HUES6 (cell line): ENCODE results near the gene CHD5.

Source experiments
- H3K27ac ChIP-seq: 2 replicates; pipeline ENCODE4 v1.7.0; 2013; ENCODE audit warnings: low read depth, mild to moderate bottlenecking, low read length, inconsistent platforms
- H3K27me3 ChIP-seq: 2 replicates; pipeline ENCODE4 v1.6.1; 2013; ENCODE audit warnings: low read length; ENCODE audit not compliant: control insufficient read depth, insufficient read depth
- H3K36me3 ChIP-seq: 2 replicates; pipeline ENCODE4 v1.6.1; 2013; ENCODE audit warnings: low read length; ENCODE audit not compliant: control insufficient read depth, insufficient read depth
- H3K4me1 ChIP-seq: 2 replicates; pipeline ENCODE4 v1.6.1; 2013; ENCODE audit warnings: low read length; ENCODE audit not compliant: control insufficient read depth, insufficient read depth
- H3K4me3 ChIP-seq: 2 replicates; pipeline ENCODE4 v1.5.1; 2013; ENCODE audit warnings: low read depth, low read length
- H3K9ac ChIP-seq: one replicate; pipeline ENCODE4 v1.6.1; 2013; ENCODE audit warnings: mild to moderate bottlenecking, low read length
- H3K9me3 ChIP-seq: 2 replicates; pipeline ENCODE4 v1.6.1; 2013; ENCODE audit warnings: low read depth, low read length; ENCODE audit not compliant: control insufficient read depth, insufficient read depth

CHD5 gene

GRCh38 chr1:6088956-6089355 is 91.2 kb downstream of the CHD5 start:
- no peaks in the 10 kb centered on the region for H3K36me3 ChIP-seq
- H3K4me3 ChIP-seq = no peak overlapping the region
- H3K27me3 ChIP-seq = no peaks in the 10 kb centered on the region
- H3K9me3 ChIP-seq = no peaks in the 10 kb centered on the region
- H3K27ac ChIP-seq = no peak overlapping the region
- H3K9ac ChIP-seq = no peak overlapping the region
- H3K4me1 ChIP-seq = peaks cover 3% of the 10 kb centered on the region; the same call in 1 of the 2 replicates

DNA sequence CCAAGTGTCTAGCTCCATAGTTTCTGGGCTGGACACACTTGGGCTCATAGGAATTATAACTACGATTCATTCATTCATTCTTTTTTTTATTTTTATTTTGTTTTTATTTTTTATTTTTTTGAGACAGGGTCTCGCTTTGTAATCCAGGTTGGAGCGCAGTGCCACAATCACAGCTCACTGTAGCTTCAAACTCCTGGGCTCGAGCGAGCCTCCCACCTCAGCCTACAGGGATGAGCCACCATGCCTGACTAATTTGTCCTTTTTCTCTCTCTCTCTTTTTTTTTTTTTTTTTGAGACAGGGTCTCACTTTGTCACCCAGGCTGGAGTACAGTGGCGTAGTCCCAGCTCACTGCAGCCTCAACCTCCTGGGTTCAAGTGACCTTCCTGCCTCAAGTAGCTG is 92.2 kb downstream of the CHD5 start:
- H3K27me3 ChIP-seq = no peaks in the 10 kb centered on the region
- H3K4me1 ChIP-seq = peaks cover 6% of the 10 kb centered on the region; the same call in 1 of the 2 replicates
- H3K4me3 ChIP-seq = no peak overlapping the region
- H3K9ac ChIP-seq = no peak overlapping the region
- no peak overlapping the region for H3K27ac ChIP-seq
- H3K9me3 ChIP-seq = no peaks in the 10 kb centered on the region
- H3K36me3 ChIP-seq = no peaks in the 10 kb centered on the region

- no peaks in the 10 kb centered on the region for H3K36me3 ChIP-seq
- peaks cover 6% of the 10 kb centered on the region; the same call in 1 of the 2 replicates for H3K4me1 ChIP-seq
- H3K9ac ChIP-seq = no peak overlapping the region
- H3K9me3 ChIP-seq = no peaks in the 10 kb centered on the region
- no peaks in the 10 kb centered on the region for H3K27me3 ChIP-seq
- H3K4me3 ChIP-seq = no peak overlapping the region
- no peak overlapping the region for H3K27ac ChIP-seq
These were observed 92.7 kb downstream of the CHD5 start for GRCh38 chr1:6087377-6087772.

GRCh38 chr1:6086762-6087376 is 93.3 kb downstream of the CHD5 start:
- H3K9ac ChIP-seq = no peak overlapping the region
- H3K9me3 ChIP-seq = no peaks in the 10 kb centered on the region
- H3K27me3 ChIP-seq = no peaks in the 10 kb centered on the region

GRCh38 chr1:6086358-6086757 is 93.8 kb downstream of the CHD5 start:
- Histone ChIP-seq H3K27me3 (no peaks in the 10 kb centered on the region), H3K9ac (no peak overlapping the region), H3K36me3 (no peaks in the 10 kb centered on the region), H3K4me1 (peaks cover 6% of the 10 kb centered on the region; the same call in 1 of the 2 replicates), H3K9me3 (no peaks in the 10 kb centered on the region), H3K27ac (no peak overlapping the region), H3K4me3 (no peak overlapping the region)

More at GRCh38 chr1:6086762-6087376, 93.3 kb downstream of the CHD5 start:
- Histone ChIP-seq H3K27ac (no peak overlapping the region), H3K36me3 (no peaks in the 10 kb centered on the region), H3K4me3 (no peak overlapping the region), H3K4me1 (peaks cover 6% of the 10 kb centered on the region; the same call in 1 of the 2 replicates)

DNA sequence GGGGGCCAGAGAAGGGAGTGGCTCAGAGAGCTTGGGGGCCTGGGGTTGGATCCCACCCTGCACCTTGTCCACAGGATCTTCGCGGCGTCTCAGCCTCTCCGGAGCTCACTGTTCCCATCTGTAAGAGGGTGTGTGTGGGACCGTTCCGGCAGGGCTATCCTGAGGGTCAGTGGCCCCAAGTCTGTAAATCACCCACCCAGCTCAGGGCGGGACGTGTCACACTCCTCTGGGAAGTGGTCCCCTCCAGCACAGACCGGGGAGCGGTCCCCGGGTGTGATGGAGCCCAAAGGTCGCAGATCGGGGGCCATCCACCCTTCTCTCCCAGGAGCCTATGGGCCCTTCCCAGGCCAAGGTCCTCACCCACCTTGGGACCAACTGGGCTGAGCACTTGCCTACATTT is 94.5 kb downstream of the CHD5 start:
- H3K4me3 ChIP-seq = no peak overlapping the region
- H3K36me3 ChIP-seq = no peaks in the 10 kb centered on the region
- no peak overlapping the region for H3K9ac ChIP-seq
- no peak overlapping the region for H3K27ac ChIP-seq
- H3K4me1 ChIP-seq = peaks cover 6% of the 10 kb centered on the region; the same call in 1 of the 2 replicates
- no peaks in the 10 kb centered on the region for H3K9me3 ChIP-seq
- H3K27me3 ChIP-seq = no peaks in the 10 kb centered on the region

DNA sequence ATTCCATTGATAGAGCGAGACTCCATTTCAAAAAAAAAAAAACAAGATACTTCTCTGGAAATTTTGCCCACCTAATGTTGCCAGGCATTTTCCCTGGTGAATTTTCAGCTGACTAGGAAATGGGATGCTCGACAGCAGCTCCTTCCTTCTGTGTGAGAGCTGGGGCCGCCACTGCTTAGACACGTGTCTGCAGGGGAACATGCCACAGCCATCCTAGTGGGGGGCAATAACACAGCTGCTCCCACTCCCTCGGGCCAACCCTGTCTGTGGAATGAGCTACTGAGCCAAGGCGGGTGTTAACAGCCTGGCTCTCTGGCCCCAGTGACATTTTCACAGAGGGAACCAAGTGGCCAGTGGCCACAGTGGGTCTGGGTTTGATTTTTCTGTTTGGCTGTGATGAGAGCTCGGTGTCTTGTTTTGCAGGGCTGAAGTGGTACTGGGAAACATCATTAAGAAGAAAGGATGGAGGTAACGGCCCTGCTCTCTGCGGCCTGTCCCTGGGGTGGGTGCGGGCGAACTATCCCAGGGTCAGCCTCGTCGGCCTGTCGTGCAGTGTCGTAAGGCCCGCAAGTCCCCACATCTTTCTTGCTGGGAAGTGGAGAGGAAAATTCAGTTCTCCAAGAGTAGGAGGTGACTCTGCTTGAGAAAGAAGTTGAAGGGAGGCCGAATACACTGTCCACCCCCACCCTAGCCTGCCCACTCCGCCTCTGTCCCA is 95.2 kb downstream of the CHD5 start:
- H3K9me3 ChIP-seq = no peaks in the 10 kb centered on the region
- no peak overlapping the region for H3K4me3 ChIP-seq
- H3K36me3 ChIP-seq = no peaks in the 10 kb centered on the region
- H3K4me1 ChIP-seq = peaks cover 6% of the 10 kb centered on the region; the same call in 1 of the 2 replicates
- H3K27ac ChIP-seq = no peak overlapping the region
- no peaks in the 10 kb centered on the region for H3K27me3 ChIP-seq
- no peak overlapping the region for H3K9ac ChIP-seq

DNA sequence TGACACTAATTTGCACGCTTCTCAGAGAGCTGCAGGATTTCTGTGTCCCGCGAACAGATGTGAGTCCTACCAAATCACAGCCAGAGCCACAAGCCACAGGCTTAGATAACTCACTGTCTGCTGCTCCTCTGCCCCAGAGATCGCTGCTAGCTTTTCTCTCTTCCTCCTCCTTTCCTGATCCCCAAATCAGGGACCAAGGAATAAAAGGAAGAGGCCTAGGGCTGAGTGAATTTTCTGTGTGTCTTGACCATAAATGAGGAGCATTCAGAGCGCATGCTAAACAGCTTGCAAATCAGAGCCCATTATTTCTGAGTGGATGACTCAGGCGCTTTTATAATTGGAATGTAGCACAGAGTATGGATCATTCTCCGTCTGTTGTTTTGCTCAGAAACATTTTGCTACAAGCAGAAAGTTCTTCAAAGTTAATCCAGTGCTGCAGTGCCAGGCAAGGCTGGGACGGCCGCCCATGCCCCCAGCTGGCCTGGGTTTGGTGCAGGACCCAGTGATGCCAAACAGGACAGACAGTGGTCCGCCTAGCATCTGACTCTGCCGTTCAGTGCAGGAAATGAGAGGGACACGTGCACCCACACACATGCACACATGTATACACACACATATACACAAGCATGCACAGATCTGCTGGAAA is 96.2 kb downstream of the CHD5 start:
- Histone ChIP-seq H3K27me3 (no peaks in the 10 kb centered on the region), H3K4me3 (no peak overlapping the region), H3K27ac (no peak overlapping the region), H3K36me3 (no peaks in the 10 kb centered on the region), H3K9me3 (no peaks in the 10 kb centered on the region), H3K4me1 (peaks cover 6% of the 10 kb centered on the region; the same call in 1 of the 2 replicates), H3K9ac (no peak overlapping the region)

DNA sequence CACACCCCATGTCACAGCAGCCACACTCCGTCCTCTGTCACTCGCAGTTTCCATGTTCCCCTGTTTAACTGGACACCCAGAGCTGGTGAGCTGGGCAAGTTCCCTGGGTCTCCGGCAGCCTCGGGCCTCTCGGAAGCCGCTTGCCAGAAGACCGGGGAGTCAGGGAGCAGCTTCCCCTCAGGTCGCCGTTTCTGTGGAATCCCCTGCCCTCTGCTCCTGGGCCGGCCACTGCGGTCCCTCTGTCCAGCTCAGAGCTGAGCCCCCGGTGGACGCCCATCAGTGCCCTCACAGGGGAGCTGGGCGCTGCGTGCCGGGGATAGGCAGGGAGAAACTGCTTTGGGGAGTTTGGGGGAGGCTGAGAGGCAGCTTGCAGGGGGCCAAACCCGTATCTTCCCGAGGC is 96.7 kb downstream of the CHD5 start:
- Histone ChIP-seq H3K36me3 (no peaks in the 10 kb centered on the region), H3K4me3 (no peak overlapping the region), H3K27ac (no peak overlapping the region)

GRCh38 chr1:6082430-6082971 is 97.6 kb downstream of the CHD5 start:
- Histone ChIP-seq H3K4me3 (no peak overlapping the region), H3K36me3 (no peaks in the 10 kb centered on the region), H3K9ac (no peak overlapping the region), H3K27ac (no peak overlapping the region), H3K27me3 (no peaks in the 10 kb centered on the region), H3K4me1 (peaks cover 6% of the 10 kb centered on the region; the same call in 1 of the 2 replicates), H3K9me3 (no peaks in the 10 kb centered on the region)

More for the DNA sequence above, 96.7 kb downstream of the CHD5 start:
- no peak overlapping the region for H3K9ac ChIP-seq
- H3K4me1 ChIP-seq = peaks cover 6% of the 10 kb centered on the region; the same call in 1 of the 2 replicates
- no peaks in the 10 kb centered on the region for H3K9me3 ChIP-seq
- H3K27me3 ChIP-seq = no peaks in the 10 kb centered on the region

- Histone ChIP-seq H3K9ac (no peak overlapping the region), H3K9me3 (no peaks in the 10 kb centered on the region), H3K27ac (no peak overlapping the region), H3K4me1 (peaks cover 6% of the 10 kb centered on the region; the same call in 1 of the 2 replicates), H3K36me3 (no peaks in the 10 kb centered on the region), H3K27me3 (no peaks in the 10 kb centered on the region), H3K4me3 (no peak overlapping the region)
These were observed 98.2 kb downstream of the CHD5 start for GRCh38 chr1:6081901-6082300.
